K562 (cell line): ENCODE measurements around the gene RBMS3. TPM values are rescaled to one million over a fixed set of nuclear protein-coding genes. Genes with fewer than 3 reads are reported as not detected.

Experiments used
- ATAC-seq: fragments of 200-7000 bp; cut with Tn5 transposase; 3 replicates; pipeline ENCODE4 v1.9.1; 2020; ENCODE audit warnings: moderate library complexity
- BruUV-seq: library from RNA; stranded (reverse); fragments of 400-500 nt; replicated peaks from 2 replicates; lab custom pipeline; 2021; lab: Mats Ljungman, UMichigan
- CTCF ChIA-PET: fragments of 300-600 bp; formaldehyde crosslinking; extraction: SDS; loops from one replicate; lab custom pipeline; 2021; ENCODE audit warnings: low intra/inter-chr PET ratio; lab: Yijun Ruan, JAX
- POLR2A ChIA-PET: fragments of 300-600, 350-650 bp; sonication (Branson Sonifier 250); formaldehyde crosslinking; extraction: SDS; loops from one replicate; lab custom pipeline; 2021; ENCODE audit warnings: antibody characterized with exemption, inconsistent platforms; lab: Yijun Ruan, JAX
- DNase-seq, 4 experiments: peaks; one replicate each; pipeline versions ENCODE4 v3.0.0 to v3.0.0-alpha.2; 2011 to 2018; ENCODE audit warnings: low spot score in 3 of 4, mixed read lengths in 3 of 4; ENCODE audit errors: extremely low read depth in 1 of 4
- FAIRE-seq: peaks from 2 replicates; lab custom pipeline; 2011; peaks lifted over from hg19 to GRCh38; lab: Jason Lieb, UNC
- H2AFZ ChIP-seq: 2 replicates; pipeline ENCODE4 v1.6.0; 2011; ENCODE audit warnings: low read depth, low read length, control low read depth, inconsistent platforms
- H3K27ac ChIP-seq: fragments of 200-600 bp; 3 replicates; pipeline ENCODE4 v1.8.0; 2011; ENCODE audit warnings: low read depth, mild to moderate bottlenecking, control low read depth, inconsistent platforms, low read length, moderate library complexity, mixed read lengths; ENCODE audit errors: extremely low read depth
- H3K27me3 ChIP-seq, 2 experiments: fragments of 300-600 bp in 1 of 2; 2 replicates in 1 of 2; 3 replicates in 1 of 2; pipeline versions ENCODE4 v1.6.0 to v1.8.0; 2011; ENCODE audit warnings: inconsistent platforms in 2 of 2, low read length in 2 of 2, mild to moderate bottlenecking in 1 of 2, mixed read lengths in 1 of 2, moderate library complexity in 1 of 2; ENCODE audit not compliant: control insufficient read depth in 2 of 2, insufficient read depth in 2 of 2
- H3K36me3 ChIP-seq: fragments of 300-600 bp; 3 replicates; pipeline ENCODE4 v1.8.0; 2011; ENCODE audit warnings: mild to moderate bottlenecking, low read length, inconsistent platforms; ENCODE audit not compliant: control insufficient read depth, insufficient read depth
- H3K4me1 ChIP-seq, 2 experiments: fragments of 200-600 bp in 1 of 2; replicated peaks in 1 of 2; 2 replicates in 1 of 2; 3 replicates in 1 of 2; pipeline versions ENCODE4 v1.5.1 to v1.8.0; 2011; ENCODE audit warnings: inconsistent platforms in 2 of 2, low read length in 2 of 2, mild to moderate bottlenecking in 1 of 2, mixed read lengths in 1 of 2, moderate library complexity in 1 of 2; ENCODE audit not compliant: control insufficient read depth in 2 of 2, insufficient read depth in 2 of 2
- H3K4me2 ChIP-seq: 2 replicates; pipeline ENCODE4 v1.6.1; 2011; ENCODE audit warnings: low read length, control low read depth, inconsistent platforms, mixed read lengths; ENCODE audit not compliant: insufficient read depth
- H3K4me3 ChIP-seq: fragments of 200-600 bp; sonication (generic), shearing (Covaris generic); 2 replicates; pipeline ENCODE4 v1.5.1; 2016; ENCODE audit warnings: control low read depth, inconsistent platforms
- H3K79me2 ChIP-seq: fragments of 200-600 bp; 3 replicates; pipeline ENCODE4 v1.8.0; 2011; ENCODE audit warnings: low read length, inconsistent platforms; ENCODE audit not compliant: control insufficient read depth, insufficient read depth
- H3K9ac ChIP-seq, 2 experiments: 2 replicates each; pipeline versions ENCODE4 v1.6.0 to v1.6.1; 2011; ENCODE audit warnings: low read depth in 2 of 2, low read length in 2 of 2, control low read depth in 1 of 2, inconsistent platforms in 1 of 2, mild to moderate bottlenecking in 1 of 2, mixed read lengths in 1 of 2; ENCODE audit not compliant: insufficient read depth in 1 of 2
- H3K9me1 ChIP-seq: one replicate; pipeline ENCODE4 v1.6.0; 2011; ENCODE audit warnings: inconsistent platforms, mild to moderate bottlenecking, low read length, moderate library complexity; ENCODE audit not compliant: control insufficient read depth, insufficient read depth
- H3K9me3 ChIP-seq: replicated peaks from 2 replicates; pipeline ENCODE4 v1.5.1; 2011; ENCODE audit warnings: low read depth, low read length, inconsistent platforms; ENCODE audit not compliant: control insufficient read depth, insufficient read depth
- H4K20me1 ChIP-seq: replicated peaks from 2 replicates; pipeline ENCODE4 v1.6.1; 2011; ENCODE audit warnings: low read length, inconsistent platforms, mixed read lengths; ENCODE audit not compliant: control insufficient read depth, insufficient read depth
- ARHGAP35 ChIP-seq: fragments of 450-650 bp; IDR thresholded peaks from 2 replicates; pipeline ENCODE4 v1.6.1; 2018; ENCODE audit not compliant: partially characterized antibody
- CBX1 ChIP-seq: sonication (generic); IDR thresholded peaks from 2 replicates; pipeline ENCODE4 v1.6.1; 2016; ENCODE audit warnings: antibody characterized with exemption, low read depth, mild to moderate bottlenecking
- EP300 ChIP-seq: IDR thresholded peaks from 2 replicates; pipeline ENCODE4 v1.6.1; 2012; ENCODE audit warnings: low read length, improper control_type of control experiment
- SPI1 ChIP-seq: IDR thresholded peaks from 2 replicates; pipeline ENCODE4 v1.6.1; 2011; ENCODE audit warnings: low read depth, low read length, control low read depth, borderline replicate concordance
- STAT5B ChIP-seq: fragments of 250-450 bp; sonication (Bioruptor Pico); IDR thresholded peaks from 2 replicates; pipeline ENCODE4 v1.8.0; 2021; ENCODE audit warnings: mild to moderate bottlenecking, inconsistent platforms
- USF2 ChIP-seq: sonication (generic); formaldehyde crosslinking; IDR thresholded peaks from 2 replicates; pipeline ENCODE4 v1.5.0; 2020; ENCODE audit warnings: missing genetic modification reagents
- ZBTB5 ChIP-seq: fragments of 450-650 bp; IDR thresholded peaks from 2 replicates; pipeline ENCODE4 v1.6.1; 2017; ENCODE audit warnings: antibody characterized with exemption
- ZNF121 ChIP-seq: sonication (generic); formaldehyde crosslinking; conservative IDR thresholded peaks from 2 replicates; pipeline ENCODE4 v1.8.0; 2022; ENCODE audit warnings: missing genetic modification reagents
- WGBS: fragments of 100-300 bp; shearing (Covaris generic); methylation state at CpG from one replicate; pipeline ENCODE4 v1.1.6; 2016; ENCODE audit warnings: low coverage, mixed read lengths; ENCODE audit not compliant: insufficient coverage; ENCODE audit errors: missing lambda C conversion rate; 5-methylcytosine and 5-hydroxymethylcytosine counted together
- in situ Hi-C: fragments of 300-500 bp; cut with MboI; formaldehyde crosslinking; loops from 4 replicates; pipeline ENCODE4 v1.15.0; 2018; ENCODE audit warnings: inconsistent platforms, mixed read lengths
- intact Hi-C: fragments of 100-400 bp; cut with micrococcal nuclease; formaldehyde crosslinking; loops from 2 replicates; pipeline ENCODE4 v1.14.2; 2022
- polyA plus RNA-seq, 8 experiments: library from polyadenylated mRNA; depleted of rRNA in 4 of 8; stranded (reverse) in 5 of 8; unstranded in 3 of 8; fragments of >200 nt; fragmentation: Nextera tagmentation in 2 of 8; fragmentation: Illumina TruSeq in 1 of 8; extraction: Ambion mirVana in 2 of 8; extraction: Trizol in 1 of 8; gene quantifications; 2 replicates each; pipeline versions ENCODE4 v1.2.1 to v1.2.3, GENCODE V29; 2011 to 2014; ENCODE audit warnings: inconsistent platforms in 1 of 8, missing spikeins in 1 of 8
- total RNA-seq, 7 experiments: library from RNA; depleted of rRNA in 6 of 7; stranded (reverse); fragments of >200 nt in 6 of 7; fragmentation: Illumina TruSeq in 2 of 7; extraction: Trizol in 2 of 7; gene quantifications; 2 replicates each; pipeline versions ENCODE4 v1.2.1 to v1.2.3, GENCODE V29; 2011 to 2021; ENCODE audit warnings: low replicate concordance in 1 of 7
- TF ChIP-seq, protein P1 (sequence below): fragments of 450-650 bp; formaldehyde crosslinking; IDR thresholded peaks from 2 replicates; pipeline ENCODE4 v1.4.0; 2022; ENCODE audit warnings: missing genetic modification characterization
- TF ChIP-seq, protein P2 (sequence below): sonication (generic); formaldehyde crosslinking; IDR thresholded peaks from 2 replicates; pipeline ENCODE4 v1.8.0; 2022; ENCODE audit warnings: mild to moderate bottlenecking, missing genetic modification reagents, borderline replicate concordance

Gene RBMS3
- total and polyA plus RNA-seq, 9 of the 15 experiments (the other 6 are each of a cell fraction or from before 2014, with no cell fraction given): 0.20 TPM; not detected in 8

- no peak overlapping the region for H3K9ac ChIP-seq
- H3K79me2 ChIP-seq: no peaks in the 10 kb centered on the region
- no peaks in the 10 kb centered on the region for H4K20me1 ChIP-seq
- no peaks in the 10 kb centered on the region for H3K9me1 ChIP-seq
- intact Hi-C loops: no loop called here
- TF ChIP-seq, protein P1, sequence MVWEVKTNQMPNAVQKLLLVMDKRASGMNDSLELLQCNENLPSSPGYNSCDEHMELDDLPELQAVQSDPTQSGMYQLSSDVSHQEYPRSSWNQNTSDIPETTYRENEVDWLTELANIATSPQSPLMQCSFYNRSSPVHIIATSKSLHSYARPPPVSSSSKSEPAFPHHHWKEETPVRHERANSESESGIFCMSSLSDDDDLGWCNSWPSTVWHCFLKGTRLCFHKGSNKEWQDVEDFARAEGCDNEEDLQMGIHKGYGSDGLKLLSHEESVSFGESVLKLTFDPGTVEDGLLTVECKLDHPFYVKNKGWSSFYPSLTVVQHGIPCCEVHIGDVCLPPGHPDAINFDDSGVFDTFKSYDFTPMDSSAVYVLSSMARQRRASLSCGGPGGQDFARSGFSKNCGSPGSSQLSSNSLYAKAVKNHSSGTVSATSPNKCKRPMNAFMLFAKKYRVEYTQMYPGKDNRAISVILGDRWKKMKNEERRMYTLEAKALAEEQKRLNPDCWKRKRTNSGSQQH (CRISPR knock-in tag): no peak
- TF ChIP-seq SPI1: no peak
- no peak for TF ChIP-seq STAT5B (CRISPR knock-in tag)
- H3K4me2 ChIP-seq: no peak overlapping the region
- H3K9me3 ChIP-seq: no peaks in the 10 kb centered on the region; the same call in 1 of the 2 replicates
- no peak overlapping the region for H3K4me3 ChIP-seq
- WGBS: 0% methylated on average over 1 of the region's 1 CpG
- ATAC-seq (no peak), FAIRE-seq (no peak), DNase-seq (no peak)
- no peak overlapping the region for H3K27ac ChIP-seq
- no peaks in the 10 kb centered on the region for H3K4me1 ChIP-seq
- CTCF ChIA-PET: no interaction called here
- POLR2A ChIA-PET: no interaction called here
- in situ Hi-C loops: no loop called here
- BruUV-seq: no TSS peak
- no peak overlapping the region for H2AFZ ChIP-seq
- H3K27me3 ChIP-seq: no peaks in the 10 kb centered on the region
- H3K36me3 ChIP-seq: no peaks in the 10 kb centered on the region
Measured at GRCh38 chr3:29406291-29406832, 125.5 kb downstream of the RBMS3 start.

DNA sequence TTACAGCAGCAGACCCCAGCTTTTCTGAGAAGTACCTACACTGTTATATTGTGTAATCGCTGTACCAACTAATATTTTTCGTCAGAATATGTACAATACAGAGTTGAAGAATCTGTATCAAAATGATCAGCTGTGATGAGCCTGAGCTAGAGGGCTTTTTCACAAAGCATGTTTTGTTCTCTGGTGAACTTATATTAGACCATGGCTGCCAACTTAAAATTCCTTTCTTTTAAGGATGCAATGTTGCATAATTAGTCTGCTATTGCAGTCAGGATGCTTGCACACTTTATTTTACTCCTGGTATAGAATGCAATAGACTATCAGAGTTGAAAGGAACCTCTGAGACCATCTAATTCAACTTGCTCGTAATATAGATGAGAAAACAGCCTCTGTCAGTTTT, 127.8 kb downstream of the RBMS3 start:
- ChIA-PET POLR2A (no interaction called here), CTCF (no interaction called here)
- no peaks in the 10 kb centered on the region for H3K36me3 ChIP-seq
- ATAC-seq (no peak), FAIRE-seq (no peak), DNase-seq (no peak)
- H3K9me1 ChIP-seq: no peaks in the 10 kb centered on the region
- no peak overlapping the region for H3K4me2 ChIP-seq
- in situ Hi-C loops (no loop called here), intact Hi-C loops (no loop called here)
- no peak overlapping the region for H2AFZ ChIP-seq
- BruUV-seq: no TSS peak
- H3K27me3 ChIP-seq: no peaks in the 10 kb centered on the region
- no peaks in the 10 kb centered on the region for H4K20me1 ChIP-seq
- no peak overlapping the region for H3K27ac ChIP-seq
- H3K9me3 ChIP-seq: no peaks in the 10 kb centered on the region; the same call in 1 of the 2 replicates
- H3K9ac ChIP-seq: no peak overlapping the region
- no peaks in the 10 kb centered on the region for H3K4me1 ChIP-seq
- no peaks in the 10 kb centered on the region for H3K79me2 ChIP-seq
- 2% methylated on average over 3 of the region's 3 CpGs for WGBS
- H3K4me3 ChIP-seq: no peak overlapping the region
- no peak for TF ChIP-seq EP300
- TF ChIP-seq CBX1: no peak
- TF ChIP-seq, protein P2, sequence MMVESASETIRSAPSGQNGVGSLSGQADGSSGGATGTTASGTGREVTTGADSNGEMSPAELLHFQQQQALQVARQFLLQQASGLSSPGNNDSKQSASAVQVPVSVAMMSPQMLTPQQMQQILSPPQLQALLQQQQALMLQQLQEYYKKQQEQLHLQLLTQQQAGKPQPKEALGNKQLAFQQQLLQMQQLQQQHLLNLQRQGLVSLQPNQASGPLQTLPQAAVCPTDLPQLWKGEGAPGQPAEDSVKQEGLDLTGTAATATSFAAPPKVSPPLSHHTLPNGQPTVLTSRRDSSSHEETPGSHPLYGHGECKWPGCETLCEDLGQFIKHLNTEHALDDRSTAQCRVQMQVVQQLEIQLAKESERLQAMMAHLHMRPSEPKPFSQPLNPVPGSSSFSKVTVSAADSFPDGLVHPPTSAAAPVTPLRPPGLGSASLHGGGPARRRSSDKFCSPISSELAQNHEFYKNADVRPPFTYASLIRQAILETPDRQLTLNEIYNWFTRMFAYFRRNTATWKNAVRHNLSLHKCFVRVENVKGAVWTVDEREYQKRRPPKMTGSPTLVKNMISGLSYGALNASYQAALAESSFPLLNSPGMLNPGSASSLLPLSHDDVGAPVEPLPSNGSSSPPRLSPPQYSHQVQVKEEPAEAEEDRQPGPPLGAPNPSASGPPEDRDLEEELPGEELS (CRISPR knock-in tag): no peak
- TF ChIP-seq ZBTB5: no peak
- no peak for TF ChIP-seq ARHGAP35
- no peak for TF ChIP-seq ZNF121 (CRISPR knock-in tag)
- TF ChIP-seq USF2 (CRISPR knock-in tag): no peak
